Stimulated activated naive CD4-positive, alpha-beta T cell treated with Interleukin-2 at 50 U/mL for 16 hours (primary cell): ENCODE measurements around the gene OR6M1.

ENCODE experiments used
- DNase-seq: peaks from one replicate; lab custom pipeline; 2025; lab: John Stamatoyannopoulos, UW

Gene OR6M1, protein sequence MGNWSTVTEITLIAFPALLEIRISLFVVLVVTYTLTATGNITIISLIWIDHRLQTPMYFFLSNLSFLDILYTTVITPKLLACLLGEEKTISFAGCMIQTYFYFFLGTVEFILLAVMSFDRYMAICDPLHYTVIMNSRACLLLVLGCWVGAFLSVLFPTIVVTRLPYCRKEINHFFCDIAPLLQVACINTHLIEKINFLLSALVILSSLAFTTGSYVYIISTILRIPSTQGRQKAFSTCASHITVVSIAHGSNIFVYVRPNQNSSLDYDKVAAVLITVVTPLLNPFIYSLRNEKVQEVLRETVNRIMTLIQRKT

DNA sequence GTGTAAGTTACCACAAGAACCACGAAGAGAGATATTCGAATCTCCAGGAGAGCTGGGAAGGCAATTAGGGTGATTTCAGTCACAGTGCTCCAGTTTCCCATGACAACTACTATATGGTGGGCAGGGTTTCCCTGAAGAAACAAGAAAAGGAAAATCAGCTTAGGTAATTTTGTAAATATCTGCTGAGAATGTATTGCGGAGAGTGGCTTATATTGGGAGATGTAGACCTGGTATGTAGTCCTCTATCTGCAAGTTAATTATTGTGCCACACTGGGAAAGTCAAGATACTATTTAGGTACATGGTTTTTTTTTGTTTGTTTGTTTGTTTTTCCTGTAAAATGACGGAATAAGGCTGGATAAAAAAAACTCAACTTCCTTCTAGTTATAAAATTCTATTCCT, at the start of gene OR6M1:
OR6M1 (minus strand) TSS at position 101 of the 400 bp plus-strand sequence; CDS start at position 101, 0 bp downstream.
- no peak for DNase-seq

GRCh38 chr11:123853038-123853437, 46.9 kb upstream of the OR6M1 start:
- no peak for DNase-seq

- DNase-seq = no peak
Observed at GRCh38 chr11:123852321-123852720, 46.2 kb upstream of the OR6M1 start.

DNA sequence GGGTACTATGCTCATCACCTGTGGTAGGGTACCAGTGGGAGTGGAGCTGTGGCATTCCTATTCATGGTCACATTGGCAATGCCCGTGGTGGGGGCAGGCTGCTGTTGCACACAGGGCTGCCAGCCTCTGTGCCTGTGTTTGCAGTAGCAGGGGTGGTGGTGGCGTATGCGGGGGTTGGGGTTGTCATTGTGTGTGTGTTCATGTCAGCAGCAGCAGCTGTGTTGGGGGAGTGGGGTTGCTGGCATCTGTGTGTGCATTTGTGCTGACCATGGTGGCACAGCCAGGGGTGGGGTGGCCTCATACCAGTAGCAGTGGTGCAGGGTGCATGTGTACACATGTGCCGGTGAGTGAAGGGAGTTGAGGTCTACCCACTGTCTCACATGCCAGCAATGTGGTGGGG, 45.0 kb upstream of the OR6M1 start:
- no peak for DNase-seq

- no peak for DNase-seq
Observed at GRCh38 chr11:123841174-123841573, 35.0 kb upstream of the OR6M1 start.

DNA sequence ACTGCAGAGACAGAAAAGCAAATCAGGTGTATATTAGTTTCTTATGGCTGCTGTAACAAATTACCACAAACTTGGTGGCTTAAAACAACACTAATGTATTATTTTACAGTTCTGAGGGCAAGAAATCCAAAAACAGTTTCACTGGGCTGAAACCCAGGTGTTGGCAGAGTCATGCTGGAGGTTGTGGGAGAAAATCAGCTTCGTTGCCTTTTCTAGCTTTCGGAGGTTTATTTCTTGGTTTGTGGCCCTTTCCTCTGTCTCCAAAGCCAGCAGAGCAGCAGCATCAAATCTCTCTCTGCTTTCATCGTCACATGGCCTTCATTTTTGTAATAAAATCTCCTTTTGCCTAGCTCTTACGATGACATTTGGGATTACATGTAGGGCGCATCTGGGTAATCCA, 33.0 kb upstream of the OR6M1 start:
- no peak for DNase-seq

- DNase-seq = no peak
Observed at GRCh38 chr11:123838659-123839058, 32.5 kb upstream of the OR6M1 start.

- DNase-seq = no peak
Observed at GRCh38 chr11:123838199-123838598, 32.0 kb upstream of the OR6M1 start.

DNA sequence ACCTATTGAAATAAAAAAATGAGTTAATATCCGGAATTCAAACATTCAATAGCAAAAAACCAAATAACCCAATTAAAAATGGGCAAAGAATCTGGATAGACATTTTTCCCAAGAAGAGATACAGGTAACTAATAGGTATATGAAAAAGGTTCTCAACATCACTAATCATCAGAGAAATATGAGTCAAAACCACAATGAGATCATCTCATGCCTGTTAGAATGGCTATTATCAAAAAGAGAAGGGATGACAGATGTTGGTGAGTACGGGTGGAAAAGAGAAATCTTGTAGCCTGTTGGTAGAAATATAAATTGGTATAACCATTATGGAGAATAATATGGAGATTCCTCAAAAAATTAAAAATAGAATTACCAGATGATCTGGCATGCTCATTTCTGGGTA, 26.9 kb upstream of the OR6M1 start:
- DNase-seq = no peak

DNA sequence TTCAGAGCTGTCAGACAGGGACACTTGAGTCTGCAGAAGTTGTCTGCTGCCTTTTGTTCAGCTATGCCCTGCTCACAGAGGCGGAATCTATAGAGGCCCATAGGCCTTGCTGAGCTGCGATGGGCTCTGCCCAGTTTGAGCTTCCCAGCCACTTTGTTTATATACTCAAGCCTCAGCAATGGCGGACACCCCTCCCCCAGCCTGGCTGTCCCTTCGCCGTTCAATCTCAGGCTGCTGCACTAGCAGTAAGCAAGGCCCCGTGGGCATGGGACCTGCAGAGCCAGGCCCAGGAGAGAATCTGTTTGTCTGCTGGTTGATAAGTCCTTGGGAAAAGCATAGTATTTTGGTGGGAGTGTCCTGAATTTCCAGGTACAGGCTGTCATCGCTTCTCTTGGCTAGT, 23.6 kb upstream of the OR6M1 start:
- no peak for DNase-seq

- no peak for DNase-seq
Observed at GRCh38 chr11:123822599-123822998, 16.4 kb upstream of the OR6M1 start.

DNA sequence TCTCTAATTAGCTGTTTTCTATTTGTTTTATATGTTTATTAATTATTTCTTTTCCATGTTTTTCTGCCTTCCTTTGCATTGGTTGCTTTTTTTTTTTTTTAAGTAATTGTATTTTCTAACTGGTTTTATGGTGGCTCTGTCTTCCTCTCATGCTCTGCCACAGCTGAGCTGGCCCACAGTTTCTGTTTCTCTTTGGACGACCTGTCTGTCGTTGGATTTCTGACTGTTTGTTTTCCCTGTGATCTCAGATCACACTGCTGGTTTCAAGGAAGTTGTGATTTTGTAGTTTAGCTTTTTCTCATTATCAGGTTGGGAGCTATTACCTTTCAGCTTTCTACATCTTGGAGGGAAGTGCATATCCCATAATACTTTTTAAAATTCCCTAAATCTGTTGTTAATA, 15.9 kb upstream of the OR6M1 start:
- DNase-seq = no peak

DNA sequence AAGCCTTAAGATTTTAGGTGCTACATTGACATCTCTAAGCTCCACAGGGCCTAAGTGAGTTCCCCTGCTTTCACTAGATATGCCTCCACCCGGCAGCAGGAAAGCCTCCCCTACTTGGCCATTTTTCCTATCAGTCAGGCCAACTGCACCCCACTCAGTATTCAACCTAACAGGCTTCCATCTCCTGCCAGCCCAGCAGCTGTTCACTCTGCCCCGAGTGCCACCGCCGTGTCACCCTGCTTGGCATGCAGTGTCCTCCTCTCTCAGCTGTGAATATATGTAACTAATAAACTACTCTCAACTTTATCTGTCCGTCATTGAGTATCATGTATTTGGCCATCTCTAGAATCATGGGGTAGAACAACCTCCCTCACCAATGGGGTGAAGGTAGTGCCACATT, 9.0 kb upstream of the OR6M1 start:
- no peak for DNase-seq

DNA sequence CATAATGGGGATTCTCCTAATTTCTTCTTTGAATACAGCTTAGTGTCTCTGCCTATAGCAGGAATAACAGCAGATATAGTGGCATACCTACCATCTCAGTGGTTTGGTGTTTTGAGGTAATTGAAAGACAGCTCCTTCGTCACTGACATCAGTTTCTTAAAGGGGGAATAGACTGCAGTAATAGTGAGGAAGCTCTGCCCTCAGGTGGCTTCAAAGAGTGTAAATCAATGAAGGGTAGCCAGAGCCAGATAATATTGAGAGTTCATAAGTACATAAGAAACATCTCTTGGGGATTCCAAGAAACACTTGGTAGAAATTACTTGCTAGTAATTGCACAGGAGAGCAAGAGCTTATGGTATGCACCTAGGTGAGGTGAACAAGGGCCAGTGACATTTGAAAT, 4.4 kb downstream of the OR6M1 start:
- DNase-seq = no peak

GRCh38 chr11:123800036-123800435, 6.1 kb downstream of the OR6M1 start:
- DNase-seq = no peak

GRCh38 chr11:123799438-123799837, 6.7 kb downstream of the OR6M1 start:
- DNase-seq = no peak

DNA sequence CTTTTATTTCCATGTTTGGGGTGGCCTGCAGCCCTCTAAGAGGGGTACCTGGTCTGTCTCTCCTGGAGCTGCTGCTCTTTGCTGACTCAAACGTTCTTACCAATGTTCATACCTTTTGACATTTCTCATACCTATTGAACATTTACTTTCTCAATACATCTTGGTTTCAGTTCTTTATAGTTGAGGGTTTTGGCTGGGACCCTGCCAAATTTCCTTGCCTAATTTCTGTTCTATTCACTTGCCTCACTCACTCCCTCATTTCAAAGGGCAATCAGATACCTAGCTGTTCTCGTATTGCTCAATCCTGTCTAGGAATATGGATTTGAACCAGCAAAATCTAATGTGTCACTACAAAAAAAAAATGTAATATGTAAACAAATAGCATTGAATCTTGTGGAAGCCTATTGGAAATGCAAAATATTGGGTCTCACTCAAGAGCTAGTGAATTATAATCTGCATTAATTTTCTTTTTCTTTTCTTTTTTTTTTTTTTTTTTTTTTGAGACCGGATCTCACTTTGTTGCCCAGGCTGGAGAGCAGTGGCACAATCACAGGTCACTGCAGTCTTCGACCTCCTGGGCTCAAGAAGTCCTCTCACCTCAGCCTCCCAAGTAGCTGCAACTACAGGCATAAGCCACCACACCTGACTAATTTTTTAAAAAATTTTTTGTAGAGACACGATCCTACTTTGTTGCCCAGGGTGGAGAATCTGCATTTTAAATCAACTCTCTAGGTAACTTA, 7.5 kb downstream of the OR6M1 start:
- DNase-seq = no peak

DNA sequence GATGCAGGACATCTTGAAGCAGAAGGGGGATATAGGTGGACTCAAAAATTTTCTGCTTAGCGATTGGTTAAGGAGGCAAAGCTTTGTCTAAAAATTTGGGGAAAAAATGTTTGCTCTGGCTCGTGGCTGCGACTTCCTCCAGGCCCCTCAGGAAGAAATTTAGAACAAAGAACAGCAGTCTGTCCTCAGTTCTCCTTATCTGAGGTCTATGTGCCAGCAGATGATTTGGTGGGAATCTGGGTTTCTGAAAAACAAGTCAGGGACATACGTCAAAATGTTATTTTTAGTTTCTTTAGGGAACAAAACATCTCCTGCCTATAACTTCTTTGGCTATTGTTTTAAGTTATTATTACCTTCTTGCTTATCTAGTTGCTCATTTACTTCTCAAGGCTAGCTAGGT, 8.1 kb downstream of the OR6M1 start:
- DNase-seq = no peak

DNA sequence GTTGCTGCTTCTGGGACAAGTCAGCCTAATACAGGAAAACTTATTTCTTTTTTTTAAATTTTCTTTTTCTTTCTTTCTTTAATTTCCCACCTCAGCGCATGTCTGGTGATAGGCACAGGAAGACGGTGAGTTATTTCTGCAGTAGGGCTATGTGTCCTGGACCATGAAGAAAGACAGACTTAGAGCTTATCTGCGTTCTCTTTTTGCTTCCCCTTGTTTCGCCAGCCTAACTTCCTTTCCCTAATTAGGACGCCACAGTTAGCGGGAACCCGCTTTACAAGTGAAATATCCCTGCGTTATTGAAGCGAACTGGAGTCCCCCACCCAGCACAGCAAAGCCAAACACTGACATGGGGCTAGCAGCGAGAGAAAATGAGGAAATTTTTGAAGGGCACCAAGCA, 8.6 kb downstream of the OR6M1 start:
- no peak for DNase-seq

DNA sequence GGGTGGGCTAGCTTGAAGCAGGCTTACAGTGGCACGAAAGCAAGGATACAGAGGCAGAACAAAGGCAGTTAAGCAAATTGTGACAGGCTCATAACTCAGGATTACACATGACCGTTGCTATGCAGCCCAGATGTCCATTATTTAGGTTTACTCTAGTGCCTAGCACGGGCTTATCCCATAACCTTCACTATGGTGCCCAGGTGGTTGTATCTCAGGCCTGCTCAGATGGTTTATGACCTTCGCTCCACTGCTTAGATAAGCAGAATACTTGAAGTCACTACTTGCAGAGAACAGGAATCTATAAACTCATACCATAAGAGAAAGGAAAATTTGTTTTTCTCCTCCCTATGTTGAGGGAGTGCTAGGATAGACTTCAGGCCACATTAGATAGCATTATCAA, 9.0 kb downstream of the OR6M1 start:
- no peak for DNase-seq

- DNase-seq = no peak
Observed at GRCh38 chr11:123796226-123796625, 9.9 kb downstream of the OR6M1 start.

DNA sequence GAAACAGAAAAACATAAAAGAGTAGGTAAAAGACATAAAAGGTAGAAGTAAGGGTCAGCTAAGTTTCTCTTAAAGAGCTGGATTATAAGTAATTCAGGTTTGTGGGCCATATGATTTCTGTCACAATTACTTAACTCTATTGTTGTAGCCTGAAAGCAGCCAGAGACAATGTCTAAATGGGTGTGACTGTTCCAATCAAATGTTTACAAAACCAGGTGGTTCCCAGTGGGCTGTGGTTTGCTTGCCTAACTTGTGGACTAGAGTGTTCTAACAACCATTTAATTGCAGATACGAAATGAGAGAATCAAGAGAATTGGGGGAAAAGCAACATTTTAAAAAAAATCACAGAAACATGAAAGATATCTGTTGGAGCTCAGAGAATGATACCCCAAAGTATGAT, 22.6 kb downstream of the OR6M1 start:
- DNase-seq = no peak

GRCh38 chr11:123778511-123778910, 27.6 kb downstream of the OR6M1 start:
- no peak for DNase-seq
